ENCODE data around the gene E2F6.

DNA sequence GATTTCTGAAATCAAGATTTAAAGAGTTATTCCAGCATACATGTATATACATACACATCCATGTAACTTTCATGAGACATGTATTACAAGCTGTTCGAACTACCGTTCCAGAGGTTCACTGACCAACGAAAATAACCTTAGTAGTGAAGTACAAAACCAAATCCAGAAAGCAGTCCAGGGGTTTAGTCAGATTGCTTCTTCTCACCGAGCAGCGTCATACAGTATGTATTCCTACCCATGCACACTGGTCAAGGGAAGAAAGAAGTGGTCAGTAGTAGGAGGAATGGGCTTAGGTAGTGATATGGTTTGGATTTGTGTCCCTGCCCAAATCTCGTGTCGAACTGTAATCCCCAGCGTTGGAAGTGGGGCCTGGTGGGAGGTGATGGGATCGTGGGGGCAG lies 45.3 kb downstream of the E2F6 start:
- TF ChIP-seq RAD21 (conservative IDR thresholded peaks at IDR 0.05), result no peak
- TF ChIP-seq, protein P1, sequence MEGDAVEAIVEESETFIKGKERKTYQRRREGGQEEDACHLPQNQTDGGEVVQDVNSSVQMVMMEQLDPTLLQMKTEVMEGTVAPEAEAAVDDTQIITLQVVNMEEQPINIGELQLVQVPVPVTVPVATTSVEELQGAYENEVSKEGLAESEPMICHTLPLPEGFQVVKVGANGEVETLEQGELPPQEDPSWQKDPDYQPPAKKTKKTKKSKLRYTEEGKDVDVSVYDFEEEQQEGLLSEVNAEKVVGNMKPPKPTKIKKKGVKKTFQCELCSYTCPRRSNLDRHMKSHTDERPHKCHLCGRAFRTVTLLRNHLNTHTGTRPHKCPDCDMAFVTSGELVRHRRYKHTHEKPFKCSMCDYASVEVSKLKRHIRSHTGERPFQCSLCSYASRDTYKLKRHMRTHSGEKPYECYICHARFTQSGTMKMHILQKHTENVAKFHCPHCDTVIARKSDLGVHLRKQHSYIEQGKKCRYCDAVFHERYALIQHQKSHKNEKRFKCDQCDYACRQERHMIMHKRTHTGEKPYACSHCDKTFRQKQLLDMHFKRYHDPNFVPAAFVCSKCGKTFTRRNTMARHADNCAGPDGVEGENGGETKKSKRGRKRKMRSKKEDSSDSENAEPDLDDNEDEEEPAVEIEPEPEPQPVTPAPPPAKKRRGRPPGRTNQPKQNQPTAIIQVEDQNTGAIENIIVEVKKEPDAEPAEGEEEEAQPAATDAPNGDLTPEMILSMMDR (IDR thresholded peaks at IDR 0.05; ENCODE audit: poor library complexity, severe bottlenecking), result no peak
- no peak for TF ChIP-seq POLR2AphosphoS5 (IDR thresholded peaks at IDR 0.05)

Data from neural cell (in vitro differentiated cells).